Astrocyte (in vitro differentiated cells and primary cell): ENCODE results near the gene TMUB1.

Source experiments
- EZH2 ChIP-seq: IDR thresholded peaks from 2 replicates; pipeline ENCODE4 v1.6.1; 2012; ENCODE audit warnings: mild to moderate bottlenecking, low read length, inconsistent platforms; ENCODE audit not compliant: insufficient read depth
- TF ChIP-seq, protein P1 (sequence below): IDR thresholded peaks from 2 replicates; pipeline ENCODE4 v1.5.1; 2011; ENCODE audit warnings: low read depth, mild to moderate bottlenecking, inconsistent platforms, low read length, moderate library complexity; ENCODE audit not compliant: insufficient read depth

- TF ChIP-seq, protein P1, sequence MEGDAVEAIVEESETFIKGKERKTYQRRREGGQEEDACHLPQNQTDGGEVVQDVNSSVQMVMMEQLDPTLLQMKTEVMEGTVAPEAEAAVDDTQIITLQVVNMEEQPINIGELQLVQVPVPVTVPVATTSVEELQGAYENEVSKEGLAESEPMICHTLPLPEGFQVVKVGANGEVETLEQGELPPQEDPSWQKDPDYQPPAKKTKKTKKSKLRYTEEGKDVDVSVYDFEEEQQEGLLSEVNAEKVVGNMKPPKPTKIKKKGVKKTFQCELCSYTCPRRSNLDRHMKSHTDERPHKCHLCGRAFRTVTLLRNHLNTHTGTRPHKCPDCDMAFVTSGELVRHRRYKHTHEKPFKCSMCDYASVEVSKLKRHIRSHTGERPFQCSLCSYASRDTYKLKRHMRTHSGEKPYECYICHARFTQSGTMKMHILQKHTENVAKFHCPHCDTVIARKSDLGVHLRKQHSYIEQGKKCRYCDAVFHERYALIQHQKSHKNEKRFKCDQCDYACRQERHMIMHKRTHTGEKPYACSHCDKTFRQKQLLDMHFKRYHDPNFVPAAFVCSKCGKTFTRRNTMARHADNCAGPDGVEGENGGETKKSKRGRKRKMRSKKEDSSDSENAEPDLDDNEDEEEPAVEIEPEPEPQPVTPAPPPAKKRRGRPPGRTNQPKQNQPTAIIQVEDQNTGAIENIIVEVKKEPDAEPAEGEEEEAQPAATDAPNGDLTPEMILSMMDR = no peak
- TF ChIP-seq EZH2 = no peak
Measured at GRCh38 chr7:151059367-151060112, 23.8 kb downstream of the TMUB1 start, which contains the start of gene SLC4A2.
